Hepatocyte (in vitro differentiated cells): ENCODE measurements around the gene ADRM1. TPM values are rescaled to one million over a fixed set of nuclear protein-coding genes. Genes with fewer than 3 reads are reported as not detected.

Experiments used
- DNase-seq: peaks from one replicate; pipeline ENCODE4 v3.0.0-alpha.2; 2016; ENCODE audit warnings: low spot score
- H2AFZ ChIP-seq: fragments of 200-600 bp; sonication (generic); 2 replicates; pipeline ENCODE4 v1.6.0; 2016; ENCODE audit warnings: antibody characterized with exemption, mild to moderate bottlenecking
- H3K27ac ChIP-seq: fragments of 200-600 bp; sonication (generic); 2 replicates; pipeline ENCODE4 v1.5.1; 2016; ENCODE audit warnings: mild to moderate bottlenecking
- H3K27me3 ChIP-seq: fragments of 200-600 bp; sonication (generic); 2 replicates; pipeline ENCODE4 v1.6.1; 2016
- H3K36me3 ChIP-seq: fragments of 200-600 bp; sonication (generic); replicated peaks from 2 replicates; pipeline ENCODE4 v1.5.1; 2016; ENCODE audit warnings: low read depth; ENCODE audit not compliant: insufficient read depth
- H3K4me1 ChIP-seq: fragments of 200-600 bp; sonication (generic); 2 replicates; pipeline ENCODE4 v1.5.1; 2016; ENCODE audit warnings: mild to moderate bottlenecking, moderate library complexity; ENCODE audit not compliant: insufficient read depth
- H3K4me2 ChIP-seq: fragments of 200-600 bp; sonication (generic); 2 replicates; pipeline ENCODE4 v1.6.0; 2016
- H3K4me3 ChIP-seq: fragments of 200-600 bp; sonication (generic); 2 replicates; pipeline ENCODE4 v1.5.1; 2016; ENCODE audit warnings: mild to moderate bottlenecking
- H3K79me2 ChIP-seq: fragments of 200-600 bp; sonication (generic); 2 replicates; pipeline ENCODE4 v1.6.0; 2017; ENCODE audit warnings: mild to moderate bottlenecking
- H3K9me2 ChIP-seq: fragments of 200-600 bp; sonication (generic); replicated peaks from 2 replicates; pipeline ENCODE4 v1.6.0; 2017; ENCODE audit warnings: mild to moderate bottlenecking; ENCODE audit not compliant: insufficient read depth
- H3K9me3 ChIP-seq: fragments of 200-600 bp; sonication (generic); 2 replicates; pipeline ENCODE4 v1.5.1; 2016; ENCODE audit warnings: low read depth, mild to moderate bottlenecking
- H4K20me1 ChIP-seq: fragments of 200-600 bp; sonication (generic); 2 replicates; pipeline ENCODE4 v1.6.0; 2016; ENCODE audit warnings: mild to moderate bottlenecking; ENCODE audit not compliant: insufficient read depth, poor library complexity, severe bottlenecking
- EZH2 ChIP-seq: fragments of 200-600 bp; sonication (generic); IDR thresholded peaks from 2 replicates; pipeline ENCODE4 v1.6.1; 2016; ENCODE audit warnings: antibody characterized with exemption, mild to moderate bottlenecking, borderline replicate concordance
- EZH2phosphoT487 ChIP-seq: fragments of 200-600 bp; sonication (generic); IDR thresholded peaks from one replicate; pipeline ENCODE4 v1.6.1; 2018; ENCODE audit warnings: antibody characterized with exemption, mild to moderate bottlenecking, low read depth, moderate library complexity; ENCODE audit not compliant: unreplicated experiment, severe bottlenecking
- WGBS: methylation state at CpG from one replicate; pipeline ENCODE4 v1.1.6; 2016; ENCODE audit warnings: low lambda C conversion rate; ENCODE audit errors: missing lambda C conversion rate; 5-methylcytosine and 5-hydroxymethylcytosine counted together
- polyA plus RNA-seq: library from polyadenylated mRNA; unstranded; fragments of >200 nt; fragmentation: Nextera tagmentation; extraction: Ambion mirVana; gene quantifications from 2 replicates; pipeline ENCODE4 v1.2.1, GENCODE V29; 2016
- total RNA-seq: library from RNA; depleted of rRNA; stranded (reverse); fragments of >200 nt; gene quantifications from 2 replicates; pipeline ENCODE4 v1.2.3, GENCODE V29; 2014
- TF ChIP-seq, protein P1 (sequence below): fragments of 200-600 bp; sonication (generic); IDR thresholded peaks from 2 replicates; pipeline ENCODE4 v1.5.1; 2016; ENCODE audit warnings: antibody characterized with exemption, mild to moderate bottlenecking; ENCODE audit not compliant: poor library complexity

The ADRM1 gene
- total and polyA plus RNA-seq, 2 experiments from 2014 or later = 103 to 144 TPM

DNA sequence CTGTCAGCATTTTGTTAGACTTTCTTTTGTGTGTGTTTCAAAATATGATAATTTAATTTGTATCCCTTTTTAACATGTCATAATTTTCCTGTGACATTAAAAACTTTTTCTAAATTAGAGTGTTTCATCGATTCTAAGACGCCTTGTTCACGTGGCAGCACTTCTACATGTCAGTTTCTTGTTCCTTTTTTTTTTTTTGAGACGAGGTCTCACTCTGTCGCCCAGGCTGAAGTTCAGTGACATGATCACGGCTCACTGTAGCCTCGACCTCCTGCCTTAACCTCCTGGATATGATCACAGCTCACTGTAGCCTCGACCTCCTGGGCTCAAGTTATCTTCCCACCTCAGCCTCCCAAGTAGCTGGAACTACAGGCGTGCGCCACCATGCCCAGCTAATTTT is 27.6 kb upstream of the ADRM1 start:
- Histone ChIP-seq H3K4me2 (no peak overlapping the region), H3K4me3 (no peak overlapping the region), H3K27me3 (no peaks in the 10 kb centered on the region), H3K4me1 (no peaks in the 10 kb centered on the region), H3K9me2 (no peaks in the 10 kb centered on the region), H3K36me3 (no peaks in the 10 kb centered on the region), H3K9me3 (no peaks in the 10 kb centered on the region), H2AFZ (no peak overlapping the region), H3K79me2 (peaks cover 3% of the 10 kb centered on the region), H4K20me1 (peaks cover 8% of the 10 kb centered on the region), H3K27ac (no peak overlapping the region)
- DNase-seq = no peak
- 94% methylated on average over 10 of the region's 10 CpGs for WGBS
- TF ChIP-seq EZH2 (no peak), EZH2phosphoT487 (no peak)
- TF ChIP-seq, protein P1, sequence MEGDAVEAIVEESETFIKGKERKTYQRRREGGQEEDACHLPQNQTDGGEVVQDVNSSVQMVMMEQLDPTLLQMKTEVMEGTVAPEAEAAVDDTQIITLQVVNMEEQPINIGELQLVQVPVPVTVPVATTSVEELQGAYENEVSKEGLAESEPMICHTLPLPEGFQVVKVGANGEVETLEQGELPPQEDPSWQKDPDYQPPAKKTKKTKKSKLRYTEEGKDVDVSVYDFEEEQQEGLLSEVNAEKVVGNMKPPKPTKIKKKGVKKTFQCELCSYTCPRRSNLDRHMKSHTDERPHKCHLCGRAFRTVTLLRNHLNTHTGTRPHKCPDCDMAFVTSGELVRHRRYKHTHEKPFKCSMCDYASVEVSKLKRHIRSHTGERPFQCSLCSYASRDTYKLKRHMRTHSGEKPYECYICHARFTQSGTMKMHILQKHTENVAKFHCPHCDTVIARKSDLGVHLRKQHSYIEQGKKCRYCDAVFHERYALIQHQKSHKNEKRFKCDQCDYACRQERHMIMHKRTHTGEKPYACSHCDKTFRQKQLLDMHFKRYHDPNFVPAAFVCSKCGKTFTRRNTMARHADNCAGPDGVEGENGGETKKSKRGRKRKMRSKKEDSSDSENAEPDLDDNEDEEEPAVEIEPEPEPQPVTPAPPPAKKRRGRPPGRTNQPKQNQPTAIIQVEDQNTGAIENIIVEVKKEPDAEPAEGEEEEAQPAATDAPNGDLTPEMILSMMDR = no peak

DNA sequence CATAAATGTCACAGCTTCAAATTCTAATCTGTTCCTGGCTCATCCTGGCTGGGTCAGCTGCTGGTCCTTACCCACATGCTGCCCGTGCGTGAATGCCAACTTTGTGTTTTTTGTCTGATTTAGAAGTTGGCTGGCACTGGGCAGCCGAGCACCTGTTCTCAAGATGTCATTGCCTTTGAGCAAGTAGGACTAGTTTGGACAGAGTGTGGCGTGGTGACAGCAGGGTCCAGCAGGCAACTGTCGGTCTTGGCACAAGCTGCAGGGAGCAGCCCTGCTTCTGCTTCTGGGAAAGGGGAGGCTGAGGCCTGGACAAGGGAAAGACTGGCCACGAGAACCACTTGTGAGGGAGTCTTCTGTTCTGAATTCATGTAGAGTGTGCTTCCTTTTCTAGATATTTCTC is 26.4 kb upstream of the ADRM1 start:
- Histone ChIP-seq H3K9me2 (no peaks in the 10 kb centered on the region), H3K4me3 (no peak overlapping the region), H3K4me2 (no peak overlapping the region), H3K27me3 (no peaks in the 10 kb centered on the region), H3K79me2 (peaks cover 3% of the 10 kb centered on the region), H3K27ac (no peak overlapping the region), H3K36me3 (no peaks in the 10 kb centered on the region), H3K9me3 (no peaks in the 10 kb centered on the region), H4K20me1 (peaks cover 8% of the 10 kb centered on the region), H3K4me1 (no peaks in the 10 kb centered on the region), H2AFZ (no peak overlapping the region)
- no peak for TF ChIP-seq EZH2phosphoT487
- no peak for DNase-seq
- WGBS = 91% methylated on average over 6 of the region's 6 CpGs

DNA sequence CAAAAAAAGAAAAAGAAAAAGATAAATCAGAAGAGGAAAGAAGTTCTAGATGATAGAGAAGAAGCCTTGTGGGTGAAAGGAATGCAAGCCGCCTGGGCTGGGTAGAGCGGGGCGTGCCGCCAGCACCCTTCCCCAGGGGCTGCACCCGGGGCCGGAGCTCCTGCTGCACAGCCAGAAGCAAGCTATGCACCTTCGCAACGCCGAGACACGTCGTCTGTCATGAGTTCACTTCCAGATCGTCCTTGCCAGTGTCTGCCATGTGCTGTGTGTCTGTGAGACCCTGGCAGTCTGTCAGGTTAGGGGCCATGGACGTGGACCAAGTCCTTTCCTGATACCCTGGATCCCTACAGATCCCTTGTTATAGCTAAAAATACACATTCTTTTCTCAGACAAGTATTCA is 25.5 kb upstream of the ADRM1 start:
- Histone ChIP-seq H3K4me2 (no peak overlapping the region), H3K79me2 (peaks cover 3% of the 10 kb centered on the region), H3K27ac (no peak overlapping the region), H3K27me3 (no peaks in the 10 kb centered on the region), H4K20me1 (peaks cover 8% of the 10 kb centered on the region), H3K4me3 (no peak overlapping the region), H3K9me2 (no peaks in the 10 kb centered on the region), H3K9me3 (no peaks in the 10 kb centered on the region), H2AFZ (no peak overlapping the region), H3K36me3 (no peaks in the 10 kb centered on the region), H3K4me1 (no peaks in the 10 kb centered on the region)
- 89% methylated on average over 13 of the region's 13 CpGs for WGBS
- no peak for TF ChIP-seq EZH2phosphoT487
- no peak for DNase-seq

DNA sequence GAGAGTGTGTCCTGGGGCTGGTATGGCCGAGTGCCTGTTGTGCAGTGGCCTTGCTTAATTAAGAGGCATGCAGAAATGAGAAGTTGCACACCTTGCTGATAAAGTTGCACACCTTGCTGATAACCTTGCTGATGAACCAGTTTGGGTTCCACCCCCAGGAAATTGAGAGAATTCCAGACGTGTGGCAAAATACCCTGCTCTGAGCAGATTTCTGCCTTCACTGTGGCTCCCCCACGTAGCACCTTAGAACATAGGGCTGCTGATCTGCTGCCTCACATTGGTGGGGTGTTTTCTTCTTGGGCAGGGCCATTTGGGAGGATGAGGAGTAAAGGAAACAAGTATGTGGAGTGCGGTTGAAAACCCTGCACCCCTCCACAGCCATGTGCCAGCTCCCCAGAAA is 22.5 kb upstream of the ADRM1 start:
- Histone ChIP-seq H4K20me1 (peaks cover 8% of the 10 kb centered on the region), H3K9me3 (no peaks in the 10 kb centered on the region), H3K79me2 (peaks cover 3% of the 10 kb centered on the region), H3K4me1 (no peaks in the 10 kb centered on the region), H3K27ac (no peak overlapping the region), H3K4me2 (no peak overlapping the region), H3K9me2 (no peaks in the 10 kb centered on the region), H2AFZ (no peak overlapping the region), H3K27me3 (no peaks in the 10 kb centered on the region), H3K36me3 (no peaks in the 10 kb centered on the region), H3K4me3 (no peak overlapping the region)
- no peak for DNase-seq
- WGBS = 92% methylated on average over 4 of the region's 4 CpGs
- TF ChIP-seq EZH2phosphoT487 (no peak), EZH2 (no peak)
- TF ChIP-seq, protein P1 = no peak
